Measurements from ENCODE around the gene CYP2W1.

DNA sequence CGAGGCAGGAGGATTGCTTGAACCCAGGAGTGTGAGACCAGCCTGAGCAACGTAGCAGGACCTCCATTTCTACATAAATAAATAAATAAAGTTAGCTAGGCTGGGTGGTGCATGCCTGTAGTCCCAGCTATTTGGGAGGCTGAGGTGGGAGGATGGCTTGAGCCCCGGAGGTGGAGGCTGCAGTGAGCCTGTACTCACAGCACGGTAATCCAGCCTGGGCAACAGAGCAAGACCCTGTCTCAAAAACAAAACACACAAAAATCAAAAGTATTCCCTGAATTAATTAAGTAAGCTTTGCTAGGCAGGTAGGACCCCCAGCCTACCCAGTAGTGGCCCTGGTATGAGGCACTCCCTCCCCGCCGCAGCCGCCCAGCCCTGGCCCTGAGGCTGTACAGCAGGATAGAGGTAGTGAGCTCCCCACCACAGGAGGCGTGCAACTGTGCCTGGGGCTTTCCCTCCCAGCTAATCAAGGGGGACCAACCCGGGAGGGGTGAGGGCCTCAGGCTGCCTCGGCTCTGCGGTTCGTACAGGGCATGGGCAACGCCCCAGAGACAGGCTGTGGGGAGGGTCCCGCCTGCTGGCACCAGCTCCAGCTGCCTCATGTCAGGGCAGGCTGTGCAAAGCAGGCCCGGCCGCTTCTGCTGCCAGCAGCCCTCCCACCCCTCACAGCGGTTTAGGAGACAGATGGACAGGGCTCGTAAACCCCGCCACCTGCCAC lies 1.0 kb upstream of the CYP2W1 start:
- TF ChIP-seq CTCF (IDR thresholded peaks at IDR 0.05; ENCODE audit: insufficient read depth, low read depth, low read length), result no peak
- no peak for TF ChIP-seq EZH2 (IDR thresholded peaks at IDR 0.05; ENCODE audit: insufficient read depth, low read length)
